HEK293 (cell line): Measurements from ENCODE around the gene PLEKHD1.

Experiments used
- KLF16 ChIP-seq: fragments of 450-650 bp; formaldehyde crosslinking; IDR thresholded peaks from 2 replicates; pipeline ENCODE4 v1.5.1; 2017; ENCODE audit warnings: missing biosample characterization, missing genetic modification characterization
- MEIS1 ChIP-seq: sonication (generic); formaldehyde crosslinking; IDR thresholded peaks from 2 replicates; pipeline ENCODE4 v1.8.1; 2022; ENCODE audit warnings: missing genetic modification reagents, mild to moderate bottlenecking, borderline replicate concordance
- ZNF155 ChIP-seq: fragments of 450-650 bp; formaldehyde crosslinking; IDR thresholded peaks from 2 replicates; pipeline ENCODE4 v1.5.1; 2016; ENCODE audit warnings: missing biosample characterization, missing genetic modification characterization
- TF ChIP-seq, protein P1 (sequence below): fragments of 450-650 bp; formaldehyde crosslinking; IDR thresholded peaks from 2 replicates; pipeline ENCODE4 v1.5.1; 2016; ENCODE audit warnings: missing biosample characterization, missing genetic modification characterization

DNA sequence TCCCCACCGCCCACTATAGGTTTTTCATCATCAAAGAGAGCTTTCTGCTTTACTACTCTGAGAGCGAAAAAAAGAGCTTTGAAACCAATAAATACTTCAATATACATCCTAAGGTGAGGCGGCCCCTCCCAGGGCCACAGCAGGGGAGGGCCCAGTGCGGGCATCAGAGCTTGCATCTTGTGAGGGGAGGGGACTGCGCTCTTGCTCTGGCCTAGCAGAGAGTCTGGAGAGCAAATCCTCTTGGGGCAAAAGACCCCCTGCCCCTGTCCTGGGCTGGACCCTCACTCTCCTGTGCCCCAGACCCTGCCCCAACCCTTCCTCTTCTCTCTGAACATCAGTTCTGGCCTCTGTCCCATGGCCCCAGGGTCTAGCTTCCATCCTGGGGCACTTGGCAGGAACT lies 15.6 kb downstream of the PLEKHD1 start:
- TF ChIP-seq, protein P1, sequence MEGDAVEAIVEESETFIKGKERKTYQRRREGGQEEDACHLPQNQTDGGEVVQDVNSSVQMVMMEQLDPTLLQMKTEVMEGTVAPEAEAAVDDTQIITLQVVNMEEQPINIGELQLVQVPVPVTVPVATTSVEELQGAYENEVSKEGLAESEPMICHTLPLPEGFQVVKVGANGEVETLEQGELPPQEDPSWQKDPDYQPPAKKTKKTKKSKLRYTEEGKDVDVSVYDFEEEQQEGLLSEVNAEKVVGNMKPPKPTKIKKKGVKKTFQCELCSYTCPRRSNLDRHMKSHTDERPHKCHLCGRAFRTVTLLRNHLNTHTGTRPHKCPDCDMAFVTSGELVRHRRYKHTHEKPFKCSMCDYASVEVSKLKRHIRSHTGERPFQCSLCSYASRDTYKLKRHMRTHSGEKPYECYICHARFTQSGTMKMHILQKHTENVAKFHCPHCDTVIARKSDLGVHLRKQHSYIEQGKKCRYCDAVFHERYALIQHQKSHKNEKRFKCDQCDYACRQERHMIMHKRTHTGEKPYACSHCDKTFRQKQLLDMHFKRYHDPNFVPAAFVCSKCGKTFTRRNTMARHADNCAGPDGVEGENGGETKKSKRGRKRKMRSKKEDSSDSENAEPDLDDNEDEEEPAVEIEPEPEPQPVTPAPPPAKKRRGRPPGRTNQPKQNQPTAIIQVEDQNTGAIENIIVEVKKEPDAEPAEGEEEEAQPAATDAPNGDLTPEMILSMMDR (tag by site-specific recombination): no peak
- TF ChIP-seq ZNF155 (tag by site-specific recombination) (no peak), MEIS1 (CRISPR knock-in tag) (no peak), KLF16 (no peak)
